Measurements from ENCODE around the gene TTC7B.
"Not testable (repeated sequence)": the region's sequence is repeated elsewhere in the genome, so short reads cannot be mapped to it uniquely, and the experiment has no call there.

Gene TTC7B

GRCh38 chr14:90830931-90831701 is 14.9 kb upstream of the TTC7B start:
- no peak for DNase-seq (ENCODE audit: low read depth)

GRCh38 chr14:90829677-90830076 is 13.4 kb upstream of the TTC7B start:
- DNase-seq (ENCODE audit: low read depth) = no peak

GRCh38 chr14:90828642-90829487 is 12.6 kb upstream of the TTC7B start:
- DNase-seq (ENCODE audit: low read depth) = no peak

- peak; percentile 84 for DNase-seq (ENCODE audit: low read depth)
These were observed 11.8 kb upstream of the TTC7B start for GRCh38 chr14:90827919-90828610.

GRCh38 chr14:90823542-90823941 is 7.3 kb upstream of the TTC7B start:
- DNase-seq (ENCODE audit: low read depth) = not testable (repeated sequence)

- DNase-seq (ENCODE audit: low read depth) = peak; percentile 49
These were observed 4.7 kb upstream of the TTC7B start for GRCh38 chr14:90820958-90821357.

GRCh38 chr14:90819734-90820393 is 3.6 kb upstream of the TTC7B start:
- DNase-seq (ENCODE audit: low read depth) = no peak

- DNase-seq (ENCODE audit: low read depth) = no peak
These were observed 2.5 kb upstream of the TTC7B start for GRCh38 chr14:90818715-90819114.

- no peak for DNase-seq (ENCODE audit: low read depth)
These were observed 629 bp upstream of the TTC7B start for GRCh38 chr14:90816681-90817436.

GRCh38 chr14:90815572-90815821 is 733 bp downstream of the TTC7B start:
- no peak for DNase-seq (ENCODE audit: low read depth)

- DNase-seq (ENCODE audit: low read depth) = no peak
These were observed 1.2 kb downstream of the TTC7B start for GRCh38 chr14:90814806-90815571.

- DNase-seq (ENCODE audit: low read depth) = no peak
These were observed 2.8 kb downstream of the TTC7B start for GRCh38 chr14:90813442-90813841.

GRCh38 chr14:90812109-90812508 is 4.1 kb downstream of the TTC7B start:
- DNase-seq (ENCODE audit: low read depth) = no peak

- DNase-seq (ENCODE audit: low read depth) = no peak
These were observed 4.6 kb downstream of the TTC7B start for GRCh38 chr14:90811641-90812040.

- DNase-seq (ENCODE audit: low read depth) = no peak
These were observed 5.4 kb downstream of the TTC7B start for GRCh38 chr14:90810806-90811205.

GRCh38 chr14:90809530-90810312 is 6.5 kb downstream of the TTC7B start:
- DNase-seq (ENCODE audit: low read depth) = no peak

GRCh38 chr14:90808759-90809529 is 7.3 kb downstream of the TTC7B start:
- DNase-seq (ENCODE audit: low read depth) = no peak

- no peak for DNase-seq (ENCODE audit: low read depth)
These were observed 9.2 kb downstream of the TTC7B start for GRCh38 chr14:90807060-90807459.

All from activated T-helper 1 cell treated with Interleukin-2 at 50 U/mL for 16 hours (primary cell).